Cerebellar cortex (tissue), 1 donor: Measurements from ENCODE around the gene SYTL1.

ENCODE experiments used
- DNase-seq: peaks from one replicate; pipeline ENCODE4 v3.0.0-alpha.2; 2015; ENCODE audit warnings: low spot score

SYTL1 gene

DNA sequence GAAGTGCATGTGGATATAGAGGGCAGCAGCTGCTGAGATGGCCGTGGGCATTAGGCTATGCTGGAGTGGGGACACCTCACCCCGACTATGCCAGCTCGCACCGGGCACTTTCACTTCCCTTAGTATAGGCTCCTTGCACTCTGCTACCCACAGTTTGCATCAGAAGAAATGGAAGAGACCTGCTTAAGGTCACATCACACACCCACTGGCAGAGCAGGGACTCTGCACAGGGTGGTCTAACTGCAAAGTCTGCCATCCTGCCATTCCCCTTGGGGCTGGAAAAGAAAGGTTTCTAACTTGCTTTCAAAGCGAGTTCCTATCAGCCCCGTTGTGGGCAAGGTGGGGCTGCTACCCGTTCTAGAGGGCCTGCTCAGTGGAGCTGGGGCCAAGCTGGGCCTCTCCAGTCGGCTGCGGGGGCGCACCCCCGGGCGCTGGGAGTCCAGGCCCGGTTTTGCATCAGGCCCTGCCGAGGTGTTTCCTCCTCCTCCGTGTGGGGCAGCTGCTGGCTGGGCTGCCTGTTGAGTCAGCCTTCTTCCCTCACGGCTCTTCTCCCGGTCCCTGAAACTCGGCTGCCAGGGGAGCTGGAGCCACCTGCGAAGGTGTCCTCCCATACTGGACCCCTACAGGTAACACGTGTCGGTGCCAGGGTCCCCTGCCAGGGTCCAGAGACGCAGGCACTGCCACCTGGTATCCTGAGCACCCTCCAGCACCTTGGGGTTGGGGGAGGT is at the start of gene SYTL1:
TSS of gene SYTL1 (plus strand) at position 498 of the 728 bp plus-strand sequence. CDS start 3,313 bp downstream, outside the sequence.
- peak; percentile 81 for DNase-seq

DNA sequence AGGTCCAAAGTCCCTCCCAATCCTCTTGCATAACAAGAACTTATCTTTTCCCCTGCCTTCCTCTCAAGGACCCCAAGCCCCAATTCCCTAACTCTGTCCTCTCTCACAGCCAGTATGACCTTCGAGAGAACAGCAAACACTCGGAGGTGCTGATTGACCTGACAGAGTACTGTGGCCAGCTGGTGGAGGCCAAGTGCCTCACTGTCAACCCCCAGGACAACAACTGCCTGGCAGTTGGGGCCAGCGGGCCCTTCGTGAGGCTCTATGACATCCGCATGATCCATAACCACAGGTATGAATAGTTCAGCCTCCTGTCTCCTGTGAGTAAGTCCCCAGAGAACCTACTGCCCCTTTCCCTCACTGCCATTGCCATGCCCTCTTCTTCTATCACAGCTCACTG is 49.7 kb upstream of the SYTL1 start:
- DNase-seq: no peak

DNA sequence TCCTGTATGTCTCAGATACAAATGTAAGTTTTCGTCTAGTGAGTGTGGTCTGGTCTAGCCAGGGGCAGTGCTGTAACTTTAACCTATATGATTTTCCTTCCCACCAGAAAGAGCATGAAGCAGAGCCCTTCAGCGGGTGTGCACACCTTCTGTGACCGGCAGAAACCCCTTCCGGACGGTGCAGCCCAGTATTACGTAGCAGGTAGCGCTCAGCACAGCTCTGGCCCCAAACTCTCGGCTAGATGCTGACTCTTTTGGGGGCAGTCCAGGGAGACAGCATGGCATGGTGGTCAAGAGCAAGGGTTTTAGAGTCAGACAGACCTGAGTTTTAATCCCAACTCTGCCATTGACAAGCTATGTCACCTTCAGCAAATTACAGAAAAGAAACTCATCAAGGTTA is 47.9 kb upstream of the SYTL1 start:
- DNase-seq: no peak

DNA sequence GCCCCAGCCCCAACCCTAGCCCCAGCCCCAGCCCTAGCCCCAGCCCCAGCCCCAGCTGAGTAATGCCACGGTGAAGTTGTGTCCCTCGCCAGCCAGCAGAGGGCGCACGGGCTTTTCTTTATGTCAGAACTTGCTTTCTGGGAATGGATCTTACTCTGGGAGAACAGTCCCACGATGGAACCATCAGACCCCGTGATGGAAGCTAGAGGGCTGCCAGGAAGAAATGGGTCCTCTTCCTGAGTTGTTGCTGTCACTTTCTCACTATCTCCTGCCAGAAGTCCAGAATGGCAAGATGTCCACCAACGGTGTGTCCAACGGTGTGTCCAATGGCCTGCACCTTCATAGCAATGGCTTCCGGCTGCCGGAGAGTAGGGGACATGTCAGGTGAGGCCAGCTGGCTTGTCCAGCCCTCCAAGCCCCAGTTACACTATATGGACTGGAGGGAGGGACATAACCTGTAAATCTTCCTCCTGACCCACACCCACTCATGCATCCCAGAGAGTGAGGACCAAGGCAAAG is 45.0 kb upstream of the SYTL1 start:
- DNase-seq: peak; percentile 78

GRCh38 chr1:27297903-27298302 is 43.9 kb upstream of the SYTL1 start:
- DNase-seq: no peak

- peak; percentile 38 for DNase-seq
Measured at GRCh38 chr1:27298632-27299384, 43.0 kb upstream of the SYTL1 start.

DNA sequence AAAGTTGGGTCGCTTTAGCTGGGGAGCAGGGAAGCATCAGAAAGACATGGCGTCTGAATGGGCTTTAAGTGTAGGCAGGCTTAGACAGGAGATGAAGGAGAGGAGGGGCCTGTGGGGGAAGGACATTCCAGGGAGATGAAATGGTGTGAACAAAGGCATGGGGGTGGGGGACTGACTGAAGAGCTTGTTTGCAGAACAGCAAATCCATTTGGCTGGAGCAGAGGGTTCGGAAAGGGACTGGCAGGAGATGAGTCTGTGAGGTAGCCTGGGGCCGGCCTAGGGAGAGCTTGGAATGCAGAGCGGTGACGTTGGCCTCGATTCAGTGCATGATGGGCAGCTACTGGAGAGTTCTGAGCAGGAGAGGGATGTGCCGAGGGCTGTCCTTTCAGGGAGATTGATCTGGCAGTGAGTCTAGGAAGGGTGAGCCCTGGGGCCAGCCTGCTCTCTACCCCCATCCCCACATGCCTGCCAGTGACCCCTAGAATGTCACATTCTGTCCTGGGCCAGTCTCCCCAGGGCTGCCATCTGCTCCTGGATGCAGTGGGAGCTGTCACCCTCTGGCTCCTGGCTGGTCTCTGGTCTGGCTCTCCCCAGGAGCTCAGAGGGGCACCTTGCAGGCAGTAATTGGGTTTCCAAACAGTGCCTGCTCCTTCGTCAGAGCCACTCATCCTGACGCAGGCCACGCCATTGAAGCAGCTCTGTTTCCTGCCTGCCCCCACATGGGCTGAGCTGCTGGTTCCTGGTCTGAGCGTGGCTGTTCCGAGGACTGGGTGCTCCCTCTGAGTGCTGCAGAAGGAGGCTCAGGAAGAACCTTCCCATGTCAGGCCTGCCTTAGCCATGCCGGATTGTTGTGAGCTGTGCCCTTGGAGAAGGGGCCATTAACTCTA is 42.2 kb upstream of the SYTL1 start:
- peak; percentile 97 for DNase-seq

DNA sequence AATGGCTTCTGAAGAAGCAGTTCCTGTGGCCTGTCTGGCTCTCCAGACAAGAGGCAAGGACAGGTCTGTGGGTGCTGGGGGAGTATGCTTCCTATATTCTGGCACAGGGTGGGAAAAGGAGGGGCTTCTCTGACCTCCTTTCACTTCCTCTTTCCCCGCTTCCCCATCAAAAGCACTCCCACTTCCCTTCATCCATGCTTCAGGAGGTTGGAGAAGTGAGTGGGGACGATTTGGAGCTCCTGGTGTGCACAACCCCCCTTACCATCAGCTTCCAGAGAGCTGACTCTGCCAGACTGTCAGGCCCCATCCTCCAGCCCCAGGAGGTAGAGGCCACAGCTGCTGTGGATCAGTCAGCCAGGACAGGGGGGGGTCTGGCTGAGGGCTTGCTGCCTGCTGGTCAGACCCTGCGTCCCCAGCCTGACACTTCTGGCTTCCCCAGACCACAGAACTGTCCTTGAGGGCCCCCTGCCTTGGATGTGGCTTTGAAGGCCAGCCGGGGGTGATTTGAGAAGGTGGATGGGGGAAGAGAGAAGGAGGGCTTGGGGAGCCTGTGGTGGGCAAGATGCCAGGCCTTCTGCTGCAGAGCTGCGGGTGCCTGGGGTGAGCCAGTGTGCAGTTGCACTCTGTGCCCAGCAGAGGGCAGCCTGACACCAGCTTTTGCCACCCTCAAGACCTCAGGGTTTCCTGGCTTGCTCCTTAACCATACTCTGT is 41.3 kb upstream of the SYTL1 start:
- DNase-seq: peak; percentile 96

DNA sequence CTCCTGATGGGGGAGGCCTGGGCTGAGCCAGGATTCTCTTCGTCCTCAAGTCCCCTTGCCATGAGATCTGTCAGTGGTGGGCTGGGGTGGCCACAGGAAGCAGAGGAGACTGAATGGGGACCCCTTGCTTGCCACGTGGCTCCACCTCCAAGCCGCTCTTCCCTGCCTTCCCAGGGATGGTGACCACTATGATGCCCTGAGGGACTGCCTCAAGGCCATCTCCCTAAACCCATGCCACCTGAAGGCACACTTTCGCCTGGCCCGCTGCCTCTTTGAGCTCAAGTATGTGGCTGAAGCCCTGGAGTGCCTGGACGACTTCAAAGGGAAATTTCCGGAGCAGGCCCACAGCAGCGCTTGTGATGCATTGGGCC is 40.8 kb upstream of the SYTL1 start:
- no peak for DNase-seq

DNA sequence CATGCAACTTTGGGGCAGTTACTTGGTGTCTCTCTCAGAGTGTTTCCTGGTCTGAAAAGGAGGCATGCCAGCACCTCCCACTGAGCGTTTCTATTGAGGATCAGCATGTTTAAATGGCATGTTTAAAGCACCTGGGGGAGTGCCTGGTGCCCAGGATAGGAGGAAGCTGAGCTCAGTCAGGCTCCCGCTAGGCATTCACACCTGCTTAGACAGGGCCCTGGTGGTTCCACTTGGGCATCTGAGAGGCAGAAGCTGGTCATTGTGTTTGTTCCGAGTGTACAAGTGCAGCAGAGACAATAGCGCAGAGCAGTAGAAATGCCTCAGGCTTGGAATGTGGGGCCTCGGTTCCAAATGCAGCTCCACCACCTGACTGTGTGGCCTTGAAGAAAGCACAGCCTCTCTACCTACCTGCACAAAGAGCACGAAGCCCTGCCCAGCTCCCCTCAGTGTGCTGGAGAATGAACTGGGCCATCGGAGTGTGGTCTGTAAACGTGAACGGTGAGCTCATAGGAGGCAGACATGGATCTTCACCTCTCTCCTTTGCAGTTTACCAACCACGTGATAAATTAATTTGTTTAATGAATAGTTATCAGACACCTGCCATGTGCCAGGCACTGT is 40.1 kb upstream of the SYTL1 start:
- peak; percentile 50 for DNase-seq

- no peak for DNase-seq
Measured at GRCh38 chr1:27302612-27303011, 39.2 kb upstream of the SYTL1 start.

DNA sequence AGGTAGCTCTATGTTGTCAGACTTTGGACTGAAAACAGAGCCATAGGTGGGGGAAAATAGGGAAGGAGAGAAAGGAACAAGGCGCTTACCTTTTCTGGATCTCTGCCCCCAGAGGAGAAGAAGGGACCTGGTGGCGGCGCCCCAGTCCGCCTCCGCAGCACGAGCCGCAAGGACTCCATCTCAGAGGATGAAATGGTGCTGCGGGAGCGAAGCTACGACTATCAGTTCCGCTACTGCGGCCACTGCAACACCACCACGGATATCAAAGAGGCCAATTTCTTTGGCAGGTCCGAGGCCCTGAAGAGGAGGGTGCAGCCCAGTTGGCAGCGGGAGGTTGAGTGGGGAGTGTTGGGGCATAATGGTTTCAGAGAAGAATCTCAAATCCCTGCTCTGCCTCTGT is 38.3 kb upstream of the SYTL1 start:
- no peak for DNase-seq

DNA sequence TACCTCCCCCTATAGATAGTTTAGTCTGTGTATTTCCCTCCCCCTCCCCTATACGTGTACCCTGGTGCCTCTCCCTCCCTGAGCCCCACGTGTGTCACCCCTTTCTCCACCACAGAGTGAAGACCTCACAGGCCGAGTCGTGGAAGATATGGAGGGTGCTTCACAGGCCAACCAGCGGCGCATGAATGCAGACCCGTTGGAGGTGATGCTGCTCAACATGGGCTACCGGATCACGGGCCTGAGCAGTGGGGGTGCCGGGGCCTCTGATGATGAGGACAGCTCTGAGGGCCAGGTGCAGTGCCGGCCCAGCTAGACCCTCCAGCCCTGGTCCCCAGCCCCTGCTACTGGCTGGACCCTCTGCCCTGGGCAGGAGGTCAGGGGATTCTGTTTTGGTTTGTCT is 35.8 kb upstream of the SYTL1 start:
- DNase-seq: no peak

DNA sequence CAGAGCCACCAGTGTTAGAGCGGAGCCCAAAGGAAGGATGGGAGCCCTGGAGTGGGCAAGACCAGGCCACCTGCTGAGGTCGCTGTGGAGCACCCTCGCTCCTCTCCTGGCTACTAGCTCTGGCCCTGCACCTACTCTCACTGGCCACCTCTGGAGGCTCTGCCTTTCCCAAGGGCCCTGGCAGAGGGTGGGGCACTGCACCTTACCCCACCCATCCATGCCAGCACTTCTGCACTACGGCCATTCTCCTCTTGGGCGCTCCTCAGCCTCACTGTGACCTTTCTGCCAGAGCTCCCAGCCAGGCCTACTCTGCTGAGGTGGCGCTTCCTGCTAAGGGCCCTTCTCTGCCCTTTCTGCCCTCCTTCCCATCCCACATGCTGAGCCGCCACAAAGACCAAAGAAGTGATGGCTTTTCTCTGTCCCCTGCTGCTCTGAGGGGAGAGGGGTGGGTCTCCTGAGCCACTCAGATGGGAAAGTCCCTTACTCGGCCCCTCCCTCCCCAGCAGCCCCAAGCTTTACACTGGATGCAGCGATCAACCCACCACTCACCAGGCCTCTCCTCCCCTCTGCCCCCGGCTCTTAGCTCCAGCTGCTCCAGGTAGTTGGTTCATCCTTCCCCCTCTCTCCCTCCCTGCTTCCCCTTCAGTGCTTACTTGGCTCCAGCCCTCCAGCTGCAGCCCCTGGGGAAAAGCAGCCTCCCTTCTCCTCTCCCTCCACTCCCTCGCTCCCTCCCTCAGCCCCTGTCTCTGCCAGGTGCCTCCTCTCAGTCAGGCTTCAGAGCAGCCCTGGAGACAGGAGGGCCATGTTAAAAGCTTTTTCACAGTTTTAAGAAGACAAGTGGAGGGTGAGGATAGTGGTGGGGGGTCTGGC is 34.7 kb upstream of the SYTL1 start:
- no peak for DNase-seq

GRCh38 chr1:27307874-27308598 is 33.8 kb upstream of the SYTL1 start:
- DNase-seq: no peak

DNA sequence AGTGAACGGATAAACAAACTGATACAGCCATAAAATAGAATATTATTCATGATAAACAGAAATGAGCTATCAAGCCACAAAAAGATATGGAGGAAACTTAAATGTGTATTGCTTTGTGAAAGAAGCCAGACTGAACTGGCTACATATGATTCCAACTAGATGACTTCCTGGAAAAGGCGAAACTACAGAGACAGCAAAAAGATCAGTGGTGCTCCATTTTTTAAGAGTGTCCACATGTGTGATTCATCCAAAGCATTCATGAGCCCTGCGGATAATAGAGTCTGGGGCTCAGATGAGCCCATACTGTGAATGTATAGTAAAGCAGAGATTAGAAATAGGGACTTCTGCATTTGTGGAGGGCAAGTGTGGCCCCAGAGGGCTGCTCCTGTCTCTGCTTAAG is 27.7 kb upstream of the SYTL1 start:
- DNase-seq: no peak

DNA sequence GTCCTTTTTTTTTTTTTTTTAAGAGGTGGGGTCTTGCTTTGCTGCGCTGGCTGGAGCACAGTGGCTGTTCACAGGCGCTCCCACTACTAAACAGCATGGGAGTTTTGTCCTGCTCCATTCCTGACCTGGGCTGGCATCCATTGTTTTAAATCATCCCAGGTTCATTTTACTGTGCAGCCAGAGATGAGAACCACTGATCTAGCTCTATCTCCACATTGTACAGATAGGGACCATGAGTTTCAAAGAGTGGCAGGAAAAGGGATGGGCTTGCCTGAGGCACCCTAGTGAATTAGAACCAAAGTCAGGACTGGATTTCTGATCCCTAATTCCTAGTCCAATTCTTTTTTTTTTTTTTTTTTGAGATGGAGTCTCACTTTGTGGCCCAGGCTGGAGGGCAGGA is 27.1 kb upstream of the SYTL1 start:
- DNase-seq: no peak

- no peak for DNase-seq
Measured at GRCh38 chr1:27316860-27317259, 25.0 kb upstream of the SYTL1 start.

DNA sequence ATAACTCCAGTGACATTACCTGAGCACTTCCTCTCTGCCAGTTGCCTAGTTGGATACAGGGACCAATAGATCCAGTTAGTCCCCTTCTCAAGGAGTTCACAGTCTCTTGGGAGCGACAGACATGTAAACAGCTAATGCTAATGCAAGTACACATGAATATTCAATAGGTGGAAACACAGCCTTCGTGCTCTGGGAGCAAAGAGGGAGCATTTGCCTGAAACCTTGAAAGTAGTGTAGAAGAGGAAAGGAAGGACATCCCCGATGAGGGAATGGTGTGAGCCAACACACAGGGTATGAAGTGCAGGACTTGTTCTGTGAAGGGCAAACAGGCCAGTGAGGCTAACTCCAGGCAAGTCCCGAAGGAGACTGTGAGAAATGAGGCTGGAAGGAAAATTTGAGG is 23.7 kb upstream of the SYTL1 start:
- peak; percentile 65 for DNase-seq

DNA sequence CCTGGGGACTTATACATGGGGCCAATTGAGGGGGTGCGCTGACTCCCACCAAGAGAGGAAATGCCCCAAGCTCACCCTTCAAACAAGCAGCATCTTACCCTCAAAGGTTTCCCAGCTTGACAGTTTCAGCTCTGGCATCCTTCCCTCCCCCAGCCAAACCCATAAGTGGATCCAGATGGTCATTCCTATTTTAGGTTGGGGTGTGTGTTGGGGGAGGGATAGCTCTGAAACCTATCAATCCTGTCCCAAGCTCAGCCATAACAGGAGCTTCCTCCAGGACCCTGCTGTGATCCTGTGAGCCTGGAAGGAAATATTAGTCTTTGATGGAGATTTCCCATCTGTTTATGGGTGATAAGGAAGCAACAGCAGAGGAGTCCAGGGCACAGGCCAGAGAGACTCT is 23.2 kb upstream of the SYTL1 start:
- peak; percentile 98 for DNase-seq
